ENCODE measurements around the gene LARGE2. TPM values are rescaled to one million over a fixed set of nuclear protein-coding genes. Genes with fewer than 3 reads are reported as not detected.

The LARGE2 gene
- polyA plus RNA-seq, 1 donor (not counting 4 experiments of a cell fraction or from before 2014, with no cell fraction given) = 7.1 TPM

- Histone ChIP-seq H3K27ac (ENCODE audit: control insufficient read depth, insufficient read depth, low read length) (no peak overlapping the region), H3K4me3 (ENCODE audit: control insufficient read depth in 2 of 3, extremely low read depth in 1 of 3, insufficient read depth in 2 of 3, low read depth in 1 of 3, low read length in 3 of 3) (no peak overlapping the region), H3K79me2 (ENCODE audit: control insufficient read depth, insufficient read depth, low read length) (no peaks in the 10 kb centered on the region), H2AFZ (ENCODE audit: control insufficient read depth, low read length) (no peak overlapping the region), H3K4me2 (ENCODE audit: control insufficient read depth, extremely low read depth, insufficient read depth, low read depth, low read length) (no peak overlapping the region), H3K27me3 (ENCODE audit: control insufficient read depth, extremely low read depth, insufficient read depth, low read length) (no peaks in the 10 kb centered on the region), H4K20me1 (ENCODE audit: control insufficient read depth, extremely low read depth, insufficient read depth, low read length) (no peaks in the 10 kb centered on the region), H3K9me3 (ENCODE audit: control insufficient read depth, low read depth, low read length) (no peaks in the 10 kb centered on the region), H3K36me3 (ENCODE audit: control insufficient read depth in 2 of 2, extremely low read depth in 1 of 2, insufficient read depth in 2 of 2, low read length in 2 of 2) (peaks cover 6 to 18% of the 10 kb centered on the region in 2 experiments), H3K9ac (ENCODE audit: control insufficient read depth, extremely low read depth, insufficient read depth, low read length) (no peak overlapping the region), H3K4me1 (ENCODE audit: control insufficient read depth, extremely low read depth, insufficient read depth, low read length) (no peaks in the 10 kb centered on the region), H3K9me1 (ENCODE audit: control insufficient read depth, extremely low read depth, insufficient read depth, low read length) (no peaks in the 10 kb centered on the region)
- DNase-seq (ENCODE audit: low read depth, low spot score) = no peak
- no peak for TF ChIP-seq EZH2 (IDR thresholded peaks at IDR 0.05; ENCODE audit: low read length)
- TF ChIP-seq CTCF (optimal IDR thresholded peaks at IDR 0.05 in 1 of 3, IDR thresholded peaks at IDR 0.05 in 1 of 3, conservative IDR thresholded peaks at IDR 0.05 in 1 of 3; ENCODE audit: extremely low read depth in 1 of 3, insufficient read depth in 2 of 3, low read length in 3 of 3) = no peak
- dilution Hi-C loops (cut with MboI; ENCODE audit: extremely low pct_ligation_motif_present, low sequenced_read_pairs) = no loop called here
- FAIRE-seq = no peak
These were observed 25.4 kb downstream of the LARGE2 start for GRCh38 chr11:45947885-45948284.

DNA sequence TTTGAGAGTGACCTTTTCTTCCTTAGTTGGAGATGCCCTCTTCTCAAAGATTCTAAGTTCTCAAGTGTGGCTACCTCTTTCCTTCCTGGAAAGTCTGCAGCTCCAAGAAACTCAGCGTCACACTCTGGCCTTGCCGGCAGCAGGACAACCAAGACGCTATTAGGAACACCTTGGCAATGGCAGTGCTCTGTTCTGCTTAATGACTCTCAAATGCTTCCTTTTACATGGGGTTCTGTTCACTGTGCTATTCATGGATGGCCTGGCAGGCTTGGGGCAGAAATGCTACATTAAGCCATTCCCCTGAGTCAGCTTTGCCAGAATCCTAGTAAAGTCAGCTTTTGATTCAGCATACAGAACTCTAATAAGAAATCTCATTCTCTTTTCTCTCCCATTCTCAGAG, 25.9 kb downstream of the LARGE2 start:
- dilution Hi-C loops (cut with MboI; ENCODE audit: extremely low pct_ligation_motif_present, low sequenced_read_pairs) = no loop called here
- Histone ChIP-seq H3K9me1 (ENCODE audit: control insufficient read depth, extremely low read depth, insufficient read depth, low read length) (no peaks in the 10 kb centered on the region), H3K27me3 (ENCODE audit: control insufficient read depth, extremely low read depth, insufficient read depth, low read length) (no peaks in the 10 kb centered on the region), H3K4me3 (ENCODE audit: control insufficient read depth in 2 of 3, extremely low read depth in 1 of 3, insufficient read depth in 2 of 3, low read depth in 1 of 3, low read length in 3 of 3) (no peak overlapping the region), H3K79me2 (ENCODE audit: control insufficient read depth, insufficient read depth, low read length) (no peaks in the 10 kb centered on the region), H2AFZ (ENCODE audit: control insufficient read depth, low read length) (no peak overlapping the region), H4K20me1 (ENCODE audit: control insufficient read depth, extremely low read depth, insufficient read depth, low read length) (no peaks in the 10 kb centered on the region), H3K9ac (ENCODE audit: control insufficient read depth, extremely low read depth, insufficient read depth, low read length) (no peak overlapping the region), H3K4me2 (ENCODE audit: control insufficient read depth, extremely low read depth, insufficient read depth, low read depth, low read length) (no peak overlapping the region), H3K36me3 (ENCODE audit: control insufficient read depth in 2 of 2, extremely low read depth in 1 of 2, insufficient read depth in 2 of 2, low read length in 2 of 2) (peaks cover 6 to 18% of the 10 kb centered on the region in 2 experiments), H3K4me1 (ENCODE audit: control insufficient read depth, extremely low read depth, insufficient read depth, low read length) (no peaks in the 10 kb centered on the region), H3K27ac (ENCODE audit: control insufficient read depth, insufficient read depth, low read length) (no peak overlapping the region), H3K9me3 (ENCODE audit: control insufficient read depth, low read depth, low read length) (no peaks in the 10 kb centered on the region)
- DNase-seq (ENCODE audit: low read depth, low spot score) (no peak), FAIRE-seq (no peak)
- TF ChIP-seq CTCF (optimal IDR thresholded peaks at IDR 0.05 in 1 of 3, IDR thresholded peaks at IDR 0.05 in 1 of 3, conservative IDR thresholded peaks at IDR 0.05 in 1 of 3; ENCODE audit: extremely low read depth in 1 of 3, insufficient read depth in 2 of 3, low read length in 3 of 3) (no peak), EZH2 (IDR thresholded peaks at IDR 0.05; ENCODE audit: low read length) (no peak)

Measured in keratinocyte (primary cell).